Mesodermal cell (in vitro differentiated cells): ENCODE results near the gene NDUFAB1.

Source experiments
- H3K27ac ChIP-seq: 2 replicates; pipeline ENCODE4 v1.7.0; 2013; ENCODE audit warnings: mild to moderate bottlenecking, low read depth, low read length, moderate library complexity; ENCODE audit not compliant: severe bottlenecking
- H3K36me3 ChIP-seq: 2 replicates; pipeline ENCODE4 v1.7.1; 2013; ENCODE audit warnings: mild to moderate bottlenecking, low read length, moderate library complexity; ENCODE audit not compliant: control insufficient read depth, insufficient read depth
- H3K4me1 ChIP-seq: one replicate; pipeline ENCODE4 v1.7.1; 2013; ENCODE audit warnings: mild to moderate bottlenecking, low read length; ENCODE audit not compliant: insufficient read depth, control insufficient read depth, poor library complexity, severe bottlenecking
- H3K4me3 ChIP-seq: 2 replicates; pipeline ENCODE4 v1.7.0; 2013; ENCODE audit warnings: low read length, control low read depth, mild to moderate bottlenecking; ENCODE audit not compliant: insufficient read depth, poor library complexity, severe bottlenecking; ENCODE audit errors: extremely low read depth
- H3K9me3 ChIP-seq: 2 replicates; pipeline ENCODE4 v1.7.1; 2013; ENCODE audit warnings: mild to moderate bottlenecking, low read length, moderate library complexity; ENCODE audit not compliant: control insufficient read depth
- WGBS, 2 experiments: methylation state at CpG; one replicate each; pipeline ENCODE4 v1.1.5; 2013; ENCODE audit warnings: missing lambda C conversion rate in 2 of 2; ENCODE audit not compliant: insufficient coverage in 2 of 2; 5-methylcytosine and 5-hydroxymethylcytosine counted together

NDUFAB1 gene

GRCh38 chr16:23570992-23571632, 25.0 kb downstream of the NDUFAB1 start:
- H3K9me3 ChIP-seq = no peaks in the 10 kb centered on the region
- no peak overlapping the region for H3K27ac ChIP-seq
- H3K36me3 ChIP-seq = peaks cover 95% of the 10 kb centered on the region
- H3K4me1 ChIP-seq = no peaks in the 10 kb centered on the region
- WGBS, 2 experiments = 95 to 100% methylated on average over 7 of the region's 8 CpGs
- no peak overlapping the region for H3K4me3 ChIP-seq

GRCh38 chr16:23567602-23568001, 28.5 kb downstream of the NDUFAB1 start:
- no peaks in the 10 kb centered on the region for H3K4me1 ChIP-seq
- peaks cover 99% of the 10 kb centered on the region for H3K36me3 ChIP-seq
- no peak overlapping the region for H3K4me3 ChIP-seq
- H3K9me3 ChIP-seq = no peaks in the 10 kb centered on the region
- H3K27ac ChIP-seq = no peak overlapping the region
- WGBS, 2 experiments = 94 to 100% methylated on average over 1 to 3 of the region's 3 CpGs

GRCh38 chr16:23566724-23567123, 29.4 kb downstream of the NDUFAB1 start:
- Histone ChIP-seq H3K4me1 (no peaks in the 10 kb centered on the region), H3K4me3 (no peak overlapping the region), H3K9me3 (no peaks in the 10 kb centered on the region), H3K36me3 (peaks cover 100% of the 10 kb centered on the region), H3K27ac (no peak overlapping the region)
- 94 to 97% methylated on average over 7 to 8 of the region's 8 CpGs for WGBS, 2 experiments

- WGBS, 2 experiments = 98% methylated on average over 8 to 9 of the region's 9 CpGs
- no peak overlapping the region for H3K4me3 ChIP-seq
- H3K9me3 ChIP-seq = no peaks in the 10 kb centered on the region
- H3K4me1 ChIP-seq = no peaks in the 10 kb centered on the region
- H3K36me3 ChIP-seq = peaks cover 100% of the 10 kb centered on the region
- no peak overlapping the region for H3K27ac ChIP-seq
These were observed 31.3 kb downstream of the NDUFAB1 start for GRCh38 chr16:23564575-23565363.

GRCh38 chr16:23563186-23563585, 32.9 kb downstream of the NDUFAB1 start:
- peaks cover 93% of the 10 kb centered on the region for H3K36me3 ChIP-seq
- WGBS, 2 experiments = 90 to 97% methylated on average over 5 to 6 of the region's 6 CpGs
- H3K4me1 ChIP-seq = no peaks in the 10 kb centered on the region
- H3K4me3 ChIP-seq = no peak overlapping the region
- no peak overlapping the region for H3K27ac ChIP-seq
- no peaks in the 10 kb centered on the region for H3K9me3 ChIP-seq

GRCh38 chr16:23562505-23562904, 33.6 kb downstream of the NDUFAB1 start:
- no peaks in the 10 kb centered on the region for H3K4me1 ChIP-seq
- no peaks in the 10 kb centered on the region for H3K9me3 ChIP-seq
- 92 to 93% methylated on average over 8 to 9 of the region's 13 CpGs for WGBS, 2 experiments
- H3K4me3 ChIP-seq = no peak overlapping the region
- H3K27ac ChIP-seq = no peak overlapping the region
- H3K36me3 ChIP-seq = peaks cover 86% of the 10 kb centered on the region

GRCh38 chr16:23561586-23561985, 34.5 kb downstream of the NDUFAB1 start:
- peaks cover 77% of the 10 kb centered on the region for H3K36me3 ChIP-seq
- WGBS, 2 experiments = 81 to 100% methylated on average over 2 to 4 of the region's 5 CpGs
- H3K9me3 ChIP-seq = no peaks in the 10 kb centered on the region
- no peak overlapping the region for H3K27ac ChIP-seq
- H3K4me3 ChIP-seq = no peak overlapping the region
- no peaks in the 10 kb centered on the region for H3K4me1 ChIP-seq

GRCh38 chr16:23557779-23558702, 38.1 kb downstream of the NDUFAB1 start:
- H3K36me3 ChIP-seq = peaks cover 45% of the 10 kb centered on the region

GRCh38 chr16:23556881-23557778, 39.0 kb downstream of the NDUFAB1 start, which contains the start of the genes EARS2 and UBFD1:
TSS of gene EARS2 (minus strand) at chr16:23557350. CDS start at chr16:23557343, 7 bp downstream.
TSS of gene UBFD1 (plus strand) at chr16:23557727. CDS start at chr16:23557743, 16 bp downstream.
- peaks cover 45% of the 10 kb centered on the region for H3K36me3 ChIP-seq
- H3K9me3 ChIP-seq = no peaks in the 10 kb centered on the region
- H3K4me1 ChIP-seq = peaks cover 3% of the 10 kb centered on the region
- peak within 1 kb of the TSS; percentile 79 for H3K4me3 ChIP-seq
- WGBS, 2 experiments = 2 to 3% methylated on average over 64 to 65 of the region's 65 CpGs
- peak within 1 kb of the TSS; percentile 89 for H3K27ac ChIP-seq

More at GRCh38 chr16:23557779-23558702, 38.1 kb downstream of the NDUFAB1 start:
- H3K9me3 ChIP-seq = no peaks in the 10 kb centered on the region
- peak overlapping the region; percentile 89 for H3K27ac ChIP-seq
- 1 to 4% methylated on average over 38 of the region's 60 CpGs for WGBS, 2 experiments
- peaks cover 3% of the 10 kb centered on the region for H3K4me1 ChIP-seq
- H3K4me3 ChIP-seq = peak overlapping the region; percentile 79
